Smooth muscle cell of bladder (primary cell): ENCODE measurements around the gene HMGB2. TPM values are rescaled to one million over a fixed set of nuclear protein-coding genes. Genes with fewer than 3 reads are reported as not detected.

Source experiments
- total RNA-seq: library from RNA; depleted of rRNA; stranded (reverse); fragments of >200 nt; gene quantifications from 2 replicates; pipeline ENCODE4 v1.2.3, GENCODE V29; 2014

The HMGB2 gene
- 36.1 and 62.6 TPM in 2 replicates for total RNA-seq

DNA sequence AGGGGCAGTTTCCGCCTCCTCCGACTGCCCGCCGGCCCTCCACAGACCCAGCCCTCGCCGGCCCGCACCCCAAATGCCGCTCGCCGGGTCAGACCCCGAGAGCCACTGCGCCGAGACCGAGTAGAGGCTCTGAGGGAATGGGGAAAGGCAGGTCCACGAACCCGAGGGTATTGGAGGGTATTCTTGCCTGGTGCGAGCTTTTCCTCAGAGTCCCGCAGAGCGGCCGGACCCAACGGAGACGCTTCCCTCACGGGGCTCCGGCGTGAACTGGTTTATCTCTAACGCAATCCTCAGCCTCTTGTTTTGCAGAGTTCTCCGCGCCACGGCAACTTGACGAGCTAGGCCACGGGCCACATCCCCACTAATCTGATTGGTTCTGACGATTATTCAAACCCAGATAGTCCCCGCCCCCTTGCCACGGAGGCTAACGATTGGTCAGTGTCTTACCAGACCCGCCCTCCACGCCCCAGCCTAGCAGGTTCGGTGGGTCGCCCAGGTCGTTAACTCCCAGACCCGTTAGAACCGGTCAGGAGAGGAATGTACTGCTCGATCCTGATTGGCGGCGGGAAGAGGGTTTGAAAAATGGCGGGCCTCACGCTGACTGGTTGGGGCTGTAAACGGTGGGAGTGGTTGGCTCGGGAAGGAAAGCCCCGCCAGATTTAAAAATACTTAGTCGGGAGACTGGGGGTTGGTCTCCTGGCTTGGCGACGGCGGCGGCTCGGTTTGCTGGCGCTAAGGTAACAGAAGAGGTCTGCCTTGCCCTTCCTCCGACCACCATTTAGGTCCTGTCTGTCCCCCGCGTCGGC lies at the start of gene HMGB2:
Gene HMGB2, minus strand, starts transcription at position 274 of the 806 bp plus-strand sequence. CDS start 709 bp downstream, outside the sequence.

DNA sequence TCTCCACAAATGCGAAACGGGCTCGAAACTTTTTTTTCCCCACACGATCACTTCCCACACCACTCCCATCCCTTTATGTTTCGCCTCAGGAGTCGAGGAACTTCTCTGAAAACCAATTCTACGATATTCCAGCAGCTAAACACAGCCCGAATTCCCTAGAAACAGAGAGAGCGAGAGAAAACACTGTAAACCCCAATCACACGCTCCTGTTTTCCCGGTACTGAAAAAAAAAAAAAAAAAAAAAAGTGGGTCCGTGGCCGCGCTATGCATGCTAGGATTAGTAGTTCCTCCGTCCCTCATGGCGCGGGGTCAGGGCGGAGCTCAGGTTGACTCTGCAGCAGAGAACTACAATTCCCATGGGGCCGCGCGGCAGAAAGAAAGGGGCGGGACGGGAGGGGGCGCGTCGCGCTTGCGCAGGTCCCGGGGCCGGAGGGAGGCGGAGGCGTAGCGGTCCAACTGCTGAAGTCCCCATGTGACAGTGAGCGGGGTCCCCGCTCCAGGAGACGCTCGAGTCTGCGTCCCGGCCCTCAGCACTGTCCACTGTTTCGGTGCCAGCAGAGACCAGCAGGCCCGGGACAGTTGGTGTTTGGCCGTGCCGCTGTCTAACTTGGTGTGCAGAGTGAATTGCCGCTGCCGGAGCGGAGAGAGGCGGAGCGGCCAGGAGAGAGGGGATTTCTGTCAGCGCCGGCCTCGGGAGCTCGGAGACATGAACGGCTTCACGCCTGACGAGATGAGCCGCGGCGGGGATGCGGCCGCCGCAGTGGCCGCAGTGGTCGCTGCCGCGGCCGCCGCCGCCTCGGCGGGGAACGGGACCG lies 36.5 kb upstream of the HMGB2 start, which contains the start of gene SAP30:
Gene SAP30, plus strand, starts transcription at position 478 of the 815 bp plus-strand sequence. Its CDS starts 229 bp downstream, at position 707.

Other genes starting within 250 kb of the HMGB2 start
- gene GALNT7, start 165.5 kb downstream of the HMGB2 start, total RNA-seq, result 18.1 and 20.7 TPM in 2 replicates
- 12.7 and 30.4 TPM in 2 replicates for gene SAP30, start 36.6 kb upstream of the HMGB2 start, total RNA-seq
- 0.85 and 3.8 TPM in 2 replicates for gene SCRG1, start 64.8 kb upstream of the HMGB2 start, total RNA-seq
- 79.9 and 163 TPM in 2 replicates for gene HAND2, start 195.9 kb upstream of the HMGB2 start, total RNA-seq